Mammary epithelial cell (primary cell): ENCODE data around the gene DCDC1.

Experiments
- EZH2 ChIP-seq: IDR thresholded peaks from 2 replicates; pipeline ENCODE4 v1.6.1; 2012; ENCODE audit warnings: low read length, inconsistent platforms, borderline replicate concordance
- TF ChIP-seq, protein P1 (sequence below), 2 donors: IDR thresholded peaks in 1 of 2; conservative IDR thresholded peaks in 1 of 2; 2 replicates each; pipeline ENCODE4 v1.5.1; 2011 to 2012; ENCODE audit warnings: inconsistent platforms in 2 of 2, low read length in 2 of 2, mild to moderate bottlenecking in 2 of 2, control low read depth in 1 of 2, low read depth in 1 of 2; ENCODE audit not compliant: insufficient read depth in 1 of 2; ENCODE audit errors: extremely low read depth in 1 of 2

GRCh38 chr11:30832831-30833230 lies 536.7 kb downstream of the DCDC1 start:
- TF ChIP-seq, protein P1, sequence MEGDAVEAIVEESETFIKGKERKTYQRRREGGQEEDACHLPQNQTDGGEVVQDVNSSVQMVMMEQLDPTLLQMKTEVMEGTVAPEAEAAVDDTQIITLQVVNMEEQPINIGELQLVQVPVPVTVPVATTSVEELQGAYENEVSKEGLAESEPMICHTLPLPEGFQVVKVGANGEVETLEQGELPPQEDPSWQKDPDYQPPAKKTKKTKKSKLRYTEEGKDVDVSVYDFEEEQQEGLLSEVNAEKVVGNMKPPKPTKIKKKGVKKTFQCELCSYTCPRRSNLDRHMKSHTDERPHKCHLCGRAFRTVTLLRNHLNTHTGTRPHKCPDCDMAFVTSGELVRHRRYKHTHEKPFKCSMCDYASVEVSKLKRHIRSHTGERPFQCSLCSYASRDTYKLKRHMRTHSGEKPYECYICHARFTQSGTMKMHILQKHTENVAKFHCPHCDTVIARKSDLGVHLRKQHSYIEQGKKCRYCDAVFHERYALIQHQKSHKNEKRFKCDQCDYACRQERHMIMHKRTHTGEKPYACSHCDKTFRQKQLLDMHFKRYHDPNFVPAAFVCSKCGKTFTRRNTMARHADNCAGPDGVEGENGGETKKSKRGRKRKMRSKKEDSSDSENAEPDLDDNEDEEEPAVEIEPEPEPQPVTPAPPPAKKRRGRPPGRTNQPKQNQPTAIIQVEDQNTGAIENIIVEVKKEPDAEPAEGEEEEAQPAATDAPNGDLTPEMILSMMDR (conservative IDR thresholded peaks at IDR 0.05 in 1 of 2, IDR thresholded peaks at IDR 0.05 in 1 of 2; ENCODE audit: extremely low read depth in 1 of 2, insufficient read depth in 1 of 2, low read depth in 1 of 2, low read length in 2 of 2) = no peak
- no peak for TF ChIP-seq EZH2
